ENCODE results near the gene VIM.

Gene VIM

GRCh38 chr10:17196045-17196444 lies 32.0 kb upstream of the VIM start:
- Histone ChIP-seq H3K4me2 (ENCODE audit: low read depth, low read length, poor library complexity, severe bottlenecking) (no peak overlapping the region), H3F3A (ENCODE audit: low read depth) (no peaks in the 10 kb centered on the region), H4K20me1 (ENCODE audit: insufficient read depth, low read length, poor library complexity, severe bottlenecking) (no peaks in the 10 kb centered on the region), H2AFZ (ENCODE audit: low read length) (no peak overlapping the region), H3K4me1 (ENCODE audit: insufficient read depth, low read length, poor library complexity, severe bottlenecking) (peaks cover 24% of the 10 kb centered on the region), H3K36me3 (ENCODE audit: insufficient read depth, low read length) (no peaks in the 10 kb centered on the region), H3K79me2 (ENCODE audit: insufficient read depth, low read length) (peaks cover 40% of the 10 kb centered on the region), H3K27me3 (ENCODE audit: insufficient read depth, low read length, poor library complexity, severe bottlenecking) (no peaks in the 10 kb centered on the region), H3K9me3 (ENCODE audit: insufficient read depth, low read depth, low read length) (no peaks in the 10 kb centered on the region), H3K9ac (ENCODE audit: low read depth, low read length, poor library complexity, severe bottlenecking) (peak overlapping the region; percentile 1), H3K9me2 (replicated peaks; ENCODE audit: low read depth, low read length) (no peaks in the 10 kb centered on the region), H3K4me3 (ENCODE audit: low read length, poor library complexity, severe bottlenecking) (no peak overlapping the region)
- TF ChIP-seq EZH2phosphoT487 (IDR thresholded peaks at IDR 0.05; ENCODE audit: borderline replicate concordance): no peak
- no peak for TF ChIP-seq CTCF (conservative IDR thresholded peaks at IDR 0.05; ENCODE audit: low read length)

GRCh38 chr10:17196573-17196972 lies 31.5 kb upstream of the VIM start:
- peaks cover 38% of the 10 kb centered on the region for H3K79me2 ChIP-seq (ENCODE audit: insufficient read depth, low read length)
- H3K4me2 ChIP-seq (ENCODE audit: low read depth, low read length, poor library complexity, severe bottlenecking): no peak overlapping the region
- no peaks in the 10 kb centered on the region for H3K9me2 ChIP-seq (replicated peaks; ENCODE audit: low read depth, low read length)
- H3K9me3 ChIP-seq (ENCODE audit: insufficient read depth, low read depth, low read length): no peaks in the 10 kb centered on the region
- H3F3A ChIP-seq (ENCODE audit: low read depth): no peaks in the 10 kb centered on the region
- H3K9ac ChIP-seq (ENCODE audit: low read depth, low read length, poor library complexity, severe bottlenecking): peak overlapping the region; percentile 1
- H3K4me1 ChIP-seq (ENCODE audit: insufficient read depth, low read length, poor library complexity, severe bottlenecking): peaks cover 24% of the 10 kb centered on the region
- H4K20me1 ChIP-seq (ENCODE audit: insufficient read depth, low read length, poor library complexity, severe bottlenecking): no peaks in the 10 kb centered on the region
- TF ChIP-seq CTCF (conservative IDR thresholded peaks at IDR 0.05; ENCODE audit: low read length): no peak
- no peak for TF ChIP-seq EZH2phosphoT487 (IDR thresholded peaks at IDR 0.05; ENCODE audit: borderline replicate concordance)
- H3K27me3 ChIP-seq (ENCODE audit: insufficient read depth, low read length, poor library complexity, severe bottlenecking): no peaks in the 10 kb centered on the region
- H2AFZ ChIP-seq (ENCODE audit: low read length): no peak overlapping the region
- H3K4me3 ChIP-seq (ENCODE audit: low read length, poor library complexity, severe bottlenecking): no peak overlapping the region
- no peaks in the 10 kb centered on the region for H3K36me3 ChIP-seq (ENCODE audit: insufficient read depth, low read length)

- TF ChIP-seq EZH2phosphoT487 (IDR thresholded peaks at IDR 0.05; ENCODE audit: borderline replicate concordance) (no peak), CTCF (conservative IDR thresholded peaks at IDR 0.05; ENCODE audit: low read length) (no peak)
- no peaks in the 10 kb centered on the region for H3K36me3 ChIP-seq (ENCODE audit: insufficient read depth, low read length)
- peak overlapping the region; percentile 92 for H3K4me3 ChIP-seq (ENCODE audit: low read length, poor library complexity, severe bottlenecking)
- peaks cover 32% of the 10 kb centered on the region for H3K79me2 ChIP-seq (ENCODE audit: insufficient read depth, low read length)
- no peaks in the 10 kb centered on the region for H3K9me2 ChIP-seq (replicated peaks; ENCODE audit: low read depth, low read length)
- no peaks in the 10 kb centered on the region; the same call in 1 of the 2 replicates for H3F3A ChIP-seq (ENCODE audit: low read depth)
- peak overlapping the region; percentile 71 for H3K9ac ChIP-seq (ENCODE audit: low read depth, low read length, poor library complexity, severe bottlenecking)
- no peaks in the 10 kb centered on the region for H4K20me1 ChIP-seq (ENCODE audit: insufficient read depth, low read length, poor library complexity, severe bottlenecking)
- peak overlapping the region; percentile 83 for H3K4me2 ChIP-seq (ENCODE audit: low read depth, low read length, poor library complexity, severe bottlenecking)
- no peaks in the 10 kb centered on the region for H3K9me3 ChIP-seq (ENCODE audit: insufficient read depth, low read depth, low read length)
- no peaks in the 10 kb centered on the region for H3K27me3 ChIP-seq (ENCODE audit: insufficient read depth, low read length, poor library complexity, severe bottlenecking)
- peaks cover 29% of the 10 kb centered on the region for H3K4me1 ChIP-seq (ENCODE audit: insufficient read depth, low read length, poor library complexity, severe bottlenecking)
- no peak overlapping the region for H2AFZ ChIP-seq (ENCODE audit: low read length)
These were observed 28.7 kb upstream of the VIM start for GRCh38 chr10:17199351-17199804.

Measured in Loucy (cell line).